Small intestine (tissue), 7 donors: ENCODE data around the gene ITGB1. TPM values are rescaled to one million over a fixed set of nuclear protein-coding genes. Genes with fewer than 3 reads are reported as not detected.
"Not testable (repeated sequence)": the region's sequence is repeated elsewhere in the genome, so short reads cannot be mapped to it uniquely, and the experiment has no call there.

Experiments
- DNase-seq, 2 donors: peaks; one replicate each; pipeline versions ENCODE4 v3.0.0 to v3.0.0-alpha.2; 2013
- FAIRE-seq: peaks from 2 replicates; lab custom pipeline; 2012; peaks lifted over from hg19 to GRCh38; lab: Jason Lieb, UNC
- H3K27ac ChIP-seq, 3 donors: one replicate each; pipeline ENCODE4 v1.5.1; 2013; ENCODE audit warnings: low read length in 2 of 3, mild to moderate bottlenecking in 2 of 3, control low read depth in 1 of 3, inconsistent platforms in 1 of 3, low read depth in 1 of 3, moderate library complexity in 1 of 3
- H3K27me3 ChIP-seq, 3 donors: one replicate each; pipeline ENCODE4 v1.6.1; 2013; ENCODE audit warnings: low read length in 3 of 3, inconsistent platforms in 1 of 3; ENCODE audit not compliant: control insufficient read depth in 3 of 3, insufficient read depth in 3 of 3
- H3K36me3 ChIP-seq, 3 donors: one replicate each; pipeline ENCODE4 v1.6.1; 2013; ENCODE audit warnings: low read length in 3 of 3, inconsistent platforms in 1 of 3, low read depth in 1 of 3, mild to moderate bottlenecking in 1 of 3, moderate library complexity in 1 of 3; ENCODE audit not compliant: control insufficient read depth in 3 of 3, insufficient read depth in 2 of 3
- H3K4me1 ChIP-seq, 3 donors: one replicate each; pipeline ENCODE4 v1.6.1; 2013; ENCODE audit warnings: low read length in 2 of 3, inconsistent platforms in 1 of 3, low read depth in 1 of 3, mild to moderate bottlenecking in 1 of 3, moderate library complexity in 1 of 3; ENCODE audit not compliant: control insufficient read depth in 3 of 3, insufficient read depth in 2 of 3
- H3K4me3 ChIP-seq, 3 donors: one replicate each; pipeline ENCODE4 v1.5.1; 2013; ENCODE audit warnings: low read length in 3 of 3, control low read depth in 1 of 3, inconsistent platforms in 1 of 3, low read depth in 1 of 3, mild to moderate bottlenecking in 1 of 3, moderate library complexity in 1 of 3
- H3K9me3 ChIP-seq, 2 donors: one replicate each; pipeline ENCODE4 v1.6.1; 2013; ENCODE audit warnings: low read depth in 1 of 2, low read length in 1 of 2; ENCODE audit not compliant: control insufficient read depth in 2 of 2, insufficient read depth in 1 of 2
- WGBS, 3 donors: extraction: QIAGEN DNeasy Blood & Tissue Kit; methylation state at CpG; one replicate each; pipeline ENCODE4 v1.1.7; 2013; 5-methylcytosine and 5-hydroxymethylcytosine counted together
- polyA plus RNA-seq, 4 donors: library from polyadenylated mRNA; stranded (reverse) in 3 of 4; unstranded in 1 of 4; fragments of 200-250 nt in 3 of 4; fragments of 120-200 nt in 1 of 4; gene quantifications; one replicate each; pipeline versions ENCODE4 v1.2.1 to v1.2.3, GENCODE V29; 2013
- donor health status: healthy with polysubstance abuse.
- donor health status: control.
- donor health status: control.
- donor health status: Bipolar disorder and iron deficiency.
- donor health status: healthy.

The ITGB1 gene
- polyA plus RNA-seq, 4 donors, result 42.3 to 226 (median 112) TPM

- no peak overlapping the region for H3K27ac ChIP-seq
- FAIRE-seq (no peak), DNase-seq (no peak)
- no peaks in the 10 kb centered on the region for H3K4me1 ChIP-seq
- no peaks in the 10 kb centered on the region for H3K9me3 ChIP-seq
- H3K4me3 ChIP-seq, result no peak overlapping the region
- H3K36me3 ChIP-seq, result peaks cover 9 to 14% (median 10%) of the 10 kb centered on the region in 3 donors
- no peaks in the 10 kb centered on the region for H3K27me3 ChIP-seq
These were observed 25.8 kb downstream of the ITGB1 start for GRCh38 chr10:32932225-32932729.

- H3K36me3 ChIP-seq, result peaks cover 11 to 16% (median 13%) of the 10 kb centered on the region in 3 donors
- FAIRE-seq, result no peak
- no peaks in the 10 kb centered on the region for H3K9me3 ChIP-seq
- H3K4me3 ChIP-seq, result no peak overlapping the region
- no peak for DNase-seq
- no peak overlapping the region for H3K27ac ChIP-seq
- 59 to 77% (median 65%) methylated on average over 1 of the region's 1 CpG for WGBS, 3 donors
- H3K27me3 ChIP-seq, result no peaks in the 10 kb centered on the region
- no peaks in the 10 kb centered on the region for H3K4me1 ChIP-seq
These were observed 26.4 kb downstream of the ITGB1 start for GRCh38 chr10:32931593-32931992.

GRCh38 chr10:32930036-32930435, 28.0 kb downstream of the ITGB1 start:
- FAIRE-seq (no peak), DNase-seq (no peak)
- H3K9me3 ChIP-seq, result no peaks in the 10 kb centered on the region
- no peaks in the 10 kb centered on the region for H3K4me1 ChIP-seq
- no peak overlapping the region for H3K27ac ChIP-seq
- H3K36me3 ChIP-seq, result peaks cover 14 to 24% (median 17%) of the 10 kb centered on the region in 3 donors
- no peak overlapping the region for H3K4me3 ChIP-seq
- H3K27me3 ChIP-seq, result no peaks in the 10 kb centered on the region

- Histone ChIP-seq H3K4me1 (no peaks in the 10 kb centered on the region), H3K4me3 (no peak overlapping the region), H3K9me3 (no peaks in the 10 kb centered on the region), H3K27ac (no peak overlapping the region), H3K27me3 (no peaks in the 10 kb centered on the region), H3K36me3 (peaks cover 13 to 26% (median 16%) of the 10 kb centered on the region in 3 donors)
- WGBS, 3 donors, result 78 to 81% (median 80%) methylated on average over 6 of the region's 6 CpGs
- FAIRE-seq (no peak), DNase-seq (no peak)
These were observed 28.4 kb downstream of the ITGB1 start for GRCh38 chr10:32929634-32930033.

- 95 to 98% (median 97%) methylated on average over 3 of the region's 3 CpGs for WGBS, 3 donors
- H3K4me1 ChIP-seq, result no peaks in the 10 kb centered on the region
- H3K27ac ChIP-seq, result no peak overlapping the region
- no peaks in the 10 kb centered on the region for H3K27me3 ChIP-seq
- no peak overlapping the region for H3K4me3 ChIP-seq
- no peaks in the 10 kb centered on the region for H3K9me3 ChIP-seq
- H3K36me3 ChIP-seq, result peaks cover 19 to 31% (median 19%) of the 10 kb centered on the region in 3 donors
- no peak for FAIRE-seq
- DNase-seq, result no peak
These were observed 30.3 kb downstream of the ITGB1 start for GRCh38 chr10:32927750-32928149.

- Histone ChIP-seq H3K9me3 (no peaks in the 10 kb centered on the region), H3K4me3 (no peak overlapping the region), H3K27me3 (no peaks in the 10 kb centered on the region), H3K36me3 (peaks cover 20 to 34% (median 25%) of the 10 kb centered on the region in 3 donors), H3K4me1 (no peaks in the 10 kb centered on the region), H3K27ac (no peak overlapping the region)
- WGBS, 3 donors, result 75 to 95% (median 94%) methylated on average over 2 of the region's 2 CpGs
- FAIRE-seq (no peak), DNase-seq (no peak)
These were observed 34.2 kb downstream of the ITGB1 start for GRCh38 chr10:32923849-32924248.

- Histone ChIP-seq H3K36me3 (peaks cover 20 to 34% (median 25%) of the 10 kb centered on the region in 3 donors), H3K4me1 (no peaks in the 10 kb centered on the region), H3K27me3 (no peaks in the 10 kb centered on the region), H3K4me3 (no peak overlapping the region), H3K27ac (no peak overlapping the region), H3K9me3 (no peaks in the 10 kb centered on the region)
- no peak for FAIRE-seq
- no peak for DNase-seq
- 60 to 76% (median 64%) methylated on average over 2 of the region's 2 CpGs for WGBS, 3 donors
These were observed 34.9 kb downstream of the ITGB1 start for GRCh38 chr10:32923134-32923533.

GRCh38 chr10:32922170-32922569, 35.9 kb downstream of the ITGB1 start:
- Histone ChIP-seq H3K4me1 (no peaks in the 10 kb centered on the region), H3K4me3 (no peak overlapping the region), H3K36me3 (peaks cover 17 to 30% (median 20%) of the 10 kb centered on the region in 3 donors), H3K9me3 (no peaks in the 10 kb centered on the region), H3K27me3 (no peaks in the 10 kb centered on the region), H3K27ac (no peak overlapping the region)
- no peak for DNase-seq
- FAIRE-seq, result no peak
- 69 to 89% (median 77%) methylated on average over 2 of the region's 2 CpGs for WGBS, 3 donors

- H3K9me3 ChIP-seq, H3K4me3 ChIP-seq, H3K27me3 ChIP-seq, FAIRE-seq, H3K4me1 ChIP-seq, H3K27ac ChIP-seq, DNase-seq: not testable (repeated sequence)
- H3K36me3 ChIP-seq, result peaks cover 5 to 11% (median 9%) of the 10 kb centered on the region in 3 donors
- 92 to 99% (median 97%) methylated on average over 2 to 4 of the region's 5 CpGs for WGBS, 3 donors
These were observed 40.2 kb downstream of the ITGB1 start for GRCh38 chr10:32917817-32918216.
